ENCODE measurements around the gene SMIM10. TPM values are rescaled to one million over a fixed set of nuclear protein-coding genes. Genes with fewer than 3 reads are reported as not detected.
A peak's percentile ranks its signal among the peaks of the same experiment; 100 is the strongest.
"Not testable (repeated sequence)": the region's sequence is repeated elsewhere in the genome, so short reads cannot be mapped to it uniquely, and the experiment has no call there.

The SMIM10 gene
- 1 to 10 TPM; 1.4 to 2.5 TPM for total RNA-seq

DNA sequence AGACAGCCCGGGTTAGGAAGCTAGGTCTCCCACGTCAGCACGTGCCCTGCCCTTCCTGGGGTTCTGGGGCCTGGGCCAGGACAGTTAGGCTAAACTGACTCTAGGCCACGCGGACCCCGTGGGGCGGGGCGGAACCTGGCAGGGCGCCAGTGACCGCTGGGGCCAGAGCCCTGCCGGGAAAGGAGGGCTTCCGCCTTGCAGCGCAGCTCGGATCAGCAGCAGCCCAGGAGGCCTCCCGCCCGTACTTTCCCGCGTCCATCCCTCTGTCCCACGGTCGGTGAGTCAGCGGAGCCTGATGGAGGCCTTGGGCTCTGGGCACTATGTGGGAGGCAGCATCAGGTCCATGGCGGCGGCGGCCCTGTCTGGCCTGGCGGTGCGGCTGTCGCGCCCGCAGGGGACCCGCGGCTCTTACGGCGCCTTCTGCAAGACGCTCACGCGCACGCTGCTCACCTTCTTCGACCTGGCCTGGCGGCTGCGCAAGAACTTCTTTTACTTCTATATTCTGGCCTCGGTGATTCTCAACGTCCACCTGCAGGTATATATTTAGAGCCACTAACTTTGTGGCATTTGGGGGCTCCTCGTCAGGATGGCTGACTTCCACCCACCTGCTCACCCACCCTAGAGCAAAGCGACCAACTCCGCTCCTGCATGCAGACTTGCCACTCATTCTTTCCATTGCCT is at the start of gene SMIM10:
Gene SMIM10, plus strand, starts transcription at position 191 of the 681 bp plus-strand sequence. Its CDS starts 105 bp downstream, at position 296.
- no peaks in the 10 kb centered on the region for H3K9me3 Mint-ChIP-seq
- no peaks in the 10 kb centered on the region for H3K36me3 Mint-ChIP-seq
- H3K27ac Mint-ChIP-seq: peak within 1 kb of the TSS; percentile 2
- ATAC-seq (peak; percentile 80 to 96), DNase-seq (ENCODE audit: low spot score) (peak; percentile 73)
- H3K4me3 Mint-ChIP-seq: peak within 1 kb of the TSS; percentile 71
- peaks cover 3 to 9% of the 10 kb centered on the region in 2 donors for H3K4me1 Mint-ChIP-seq (ENCODE audit: low read depth in 2 of 2)
- peaks cover 19 to 22% of the 10 kb centered on the region in 2 donors for H3K27me3 Mint-ChIP-seq

DNA sequence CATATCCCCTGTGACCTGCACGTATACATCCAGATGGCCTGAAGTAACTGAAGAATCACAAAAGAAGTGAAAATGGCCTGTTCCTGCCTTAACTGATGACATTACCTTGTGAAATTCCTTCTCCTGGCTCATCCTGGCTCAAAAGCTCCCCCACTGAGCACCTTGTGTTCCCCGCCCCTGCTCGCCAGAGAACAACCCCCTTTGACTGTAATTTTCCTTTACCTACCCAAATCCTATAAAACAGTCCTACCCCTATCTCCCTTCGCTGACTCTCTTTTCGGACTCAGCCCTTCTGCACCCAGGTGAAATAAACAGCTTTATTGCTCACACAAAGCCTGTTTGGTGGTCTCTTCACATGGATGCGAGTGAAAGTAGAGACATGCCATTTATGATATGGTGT is 44.4 kb upstream of the SMIM10 start:
- not testable (repeated sequence) for H3K27ac Mint-ChIP-seq; DNase-seq (ENCODE audit: low spot score); H3K4me3 Mint-ChIP-seq; H3K4me1 Mint-ChIP-seq (ENCODE audit: low read depth in 2 of 2); ATAC-seq; H3K36me3 Mint-ChIP-seq; H3K9me3 Mint-ChIP-seq; H3K27me3 Mint-ChIP-seq

DNA sequence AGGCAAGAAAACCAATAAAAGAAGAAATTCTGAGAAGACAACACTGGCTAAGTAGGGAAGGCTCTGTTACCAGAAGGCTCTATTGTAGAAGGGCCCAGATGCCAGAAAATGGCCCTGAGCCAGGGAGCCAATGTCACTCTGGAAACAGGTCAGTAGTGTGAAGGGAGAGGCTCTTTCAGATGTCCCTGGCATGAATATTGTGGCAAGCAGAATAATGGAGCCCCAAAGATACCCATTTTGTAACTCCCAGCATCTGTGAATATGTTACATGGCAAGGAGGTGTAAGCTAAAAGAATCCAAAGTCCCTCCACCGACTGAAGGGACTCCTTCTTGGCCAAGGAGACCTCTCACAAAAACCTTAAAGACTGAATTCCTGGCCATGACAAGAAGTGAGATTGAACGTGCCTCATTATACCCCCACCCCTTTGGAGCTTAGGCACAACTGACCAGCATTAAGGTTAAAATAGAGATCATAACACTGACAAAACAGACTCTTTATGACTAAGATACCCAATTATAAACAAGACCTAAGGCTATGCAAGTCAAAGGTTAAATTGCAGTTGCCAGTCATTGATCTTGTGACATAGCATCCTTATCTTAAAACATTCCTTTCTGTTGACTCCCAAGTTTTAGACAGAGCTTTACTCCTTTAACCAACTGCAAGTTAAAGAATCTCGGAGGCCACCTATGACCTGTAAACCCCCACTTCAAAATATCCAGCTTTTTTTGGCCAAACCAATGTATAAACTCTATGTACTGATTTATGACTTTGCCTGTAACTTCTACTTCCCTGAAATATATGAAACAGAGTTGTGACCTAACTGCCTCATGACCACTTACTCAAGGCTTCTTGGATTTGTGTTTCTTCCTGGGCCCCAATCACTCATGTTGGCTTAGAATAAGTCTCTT is 42.2 kb upstream of the SMIM10 start:
- Mint-ChIP-seq H3K4me3 (no peak overlapping the region), H3K27me3 (peaks cover 0 to 4% of the 10 kb centered on the region in 2 donors), H3K27ac (no peak overlapping the region), H3K36me3 (no peaks in the 10 kb centered on the region), H3K9me3 (no peaks in the 10 kb centered on the region), H3K4me1 (ENCODE audit: low read depth in 2 of 2) (no peaks in the 10 kb centered on the region)
- ATAC-seq (no peak), DNase-seq (ENCODE audit: low spot score) (no peak)

DNA sequence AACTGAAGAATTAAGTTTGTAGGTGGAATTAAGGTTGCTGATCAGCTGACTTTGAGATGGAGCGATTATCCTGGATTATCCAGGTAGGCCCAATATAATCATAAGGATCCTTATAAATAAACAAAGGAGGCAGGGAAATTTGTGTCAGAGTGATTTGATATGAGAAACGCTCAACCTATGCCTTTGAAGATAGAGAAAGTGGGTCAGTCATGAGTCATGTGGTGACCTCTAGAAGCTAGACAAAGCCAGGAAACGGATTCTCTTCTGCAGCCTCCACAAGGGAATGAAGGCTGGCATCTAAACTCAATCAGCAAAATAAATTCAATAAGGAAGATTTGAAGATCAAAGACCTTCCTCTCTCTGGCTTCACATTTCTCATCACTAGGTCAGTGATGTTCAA is 41.5 kb upstream of the SMIM10 start:
- H3K36me3 Mint-ChIP-seq: no peaks in the 10 kb centered on the region
- no peaks in the 10 kb centered on the region for H3K4me1 Mint-ChIP-seq (ENCODE audit: low read depth in 2 of 2)
- ATAC-seq (no peak), DNase-seq (ENCODE audit: low spot score) (no peak)
- H3K4me3 Mint-ChIP-seq: no peak overlapping the region
- no peak overlapping the region for H3K27ac Mint-ChIP-seq
- H3K27me3 Mint-ChIP-seq: peaks cover 0 to 4% of the 10 kb centered on the region in 2 donors
- H3K9me3 Mint-ChIP-seq: no peaks in the 10 kb centered on the region

DNA sequence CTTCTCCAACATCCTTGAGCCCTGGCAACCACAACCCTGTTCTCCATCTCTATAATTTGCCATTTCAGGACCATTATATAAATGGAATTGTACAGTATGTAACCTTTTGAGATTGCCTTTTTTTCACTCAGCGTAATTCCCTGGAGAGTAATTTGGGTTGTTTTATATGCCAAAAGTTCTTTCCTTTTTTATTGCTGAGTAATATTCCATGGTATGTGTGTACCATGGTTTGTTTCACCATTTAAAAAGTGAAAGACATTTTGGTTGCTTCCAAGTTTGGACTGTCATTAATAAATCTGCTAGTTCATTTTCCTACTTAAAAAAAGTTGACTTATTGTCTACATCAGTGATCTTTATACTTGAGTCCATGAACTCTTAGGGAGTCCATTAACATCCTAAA is 33.0 kb upstream of the SMIM10 start:
- Mint-ChIP-seq H3K27me3 (peaks cover 16 to 18% of the 10 kb centered on the region in 2 donors), H3K27ac (no peak overlapping the region), H3K4me3 (no peak overlapping the region), H3K9me3 (no peaks in the 10 kb centered on the region), H3K4me1 (ENCODE audit: low read depth in 2 of 2) (no peaks in the 10 kb centered on the region), H3K36me3 (no peaks in the 10 kb centered on the region)
- DNase-seq (ENCODE audit: low spot score) (no peak), ATAC-seq (no peak)

DNA sequence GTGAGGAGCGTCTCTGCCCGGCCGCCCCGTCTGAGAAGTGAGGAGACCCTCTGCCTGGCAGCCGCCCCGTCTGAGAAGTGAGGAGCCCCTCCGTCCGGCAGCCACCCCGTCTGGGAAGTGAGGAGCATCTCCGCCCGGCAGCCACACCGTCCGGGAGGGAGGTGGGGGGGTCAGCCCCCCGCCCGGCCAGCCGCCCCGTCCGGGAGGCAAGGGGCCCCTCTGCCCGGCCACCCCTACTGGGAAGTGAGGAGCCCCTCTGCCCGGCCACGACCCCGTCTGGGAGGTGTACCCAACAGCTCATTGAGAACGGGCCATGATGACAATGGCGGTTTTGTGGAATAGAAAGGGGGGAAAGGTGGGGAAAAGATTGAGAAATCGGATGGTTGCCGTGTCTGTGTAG is 30.4 kb upstream of the SMIM10 start:
- H3K27me3 Mint-ChIP-seq: peaks cover 22 to 26% of the 10 kb centered on the region in 2 donors
- not testable (repeated sequence) for H3K9me3 Mint-ChIP-seq; H3K36me3 Mint-ChIP-seq; H3K27ac Mint-ChIP-seq; H3K4me3 Mint-ChIP-seq; H3K4me1 Mint-ChIP-seq (ENCODE audit: low read depth in 2 of 2); ATAC-seq; DNase-seq (ENCODE audit: low spot score)

DNA sequence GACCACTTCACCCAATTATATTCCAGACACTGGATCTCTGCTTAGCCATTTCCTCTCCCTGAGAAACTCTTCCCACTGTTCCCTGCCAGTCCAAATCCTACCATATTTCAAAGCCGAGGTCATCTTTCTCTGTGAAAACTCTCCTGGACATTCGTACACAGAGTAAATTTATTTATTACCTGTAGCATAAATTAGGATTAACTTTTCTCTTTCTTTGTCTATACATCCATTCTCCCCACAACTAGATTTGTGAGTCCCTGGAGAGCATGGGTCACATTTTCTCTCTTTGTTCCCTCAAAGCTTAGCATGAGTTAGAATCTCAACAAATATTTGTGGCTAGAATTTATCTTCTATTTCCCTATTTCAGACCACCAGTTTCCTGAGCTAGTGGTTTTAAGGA is 27.8 kb upstream of the SMIM10 start:
- Mint-ChIP-seq H3K4me1 (ENCODE audit: low read depth in 2 of 2) (no peaks in the 10 kb centered on the region), H3K4me3 (no peak overlapping the region), H3K36me3 (no peaks in the 10 kb centered on the region), H3K27me3 (peaks cover 22% of the 10 kb centered on the region in 2 donors), H3K9me3 (no peaks in the 10 kb centered on the region), H3K27ac (no peak overlapping the region)
- ATAC-seq: no peak
- DNase-seq (ENCODE audit: low spot score): no peak

DNA sequence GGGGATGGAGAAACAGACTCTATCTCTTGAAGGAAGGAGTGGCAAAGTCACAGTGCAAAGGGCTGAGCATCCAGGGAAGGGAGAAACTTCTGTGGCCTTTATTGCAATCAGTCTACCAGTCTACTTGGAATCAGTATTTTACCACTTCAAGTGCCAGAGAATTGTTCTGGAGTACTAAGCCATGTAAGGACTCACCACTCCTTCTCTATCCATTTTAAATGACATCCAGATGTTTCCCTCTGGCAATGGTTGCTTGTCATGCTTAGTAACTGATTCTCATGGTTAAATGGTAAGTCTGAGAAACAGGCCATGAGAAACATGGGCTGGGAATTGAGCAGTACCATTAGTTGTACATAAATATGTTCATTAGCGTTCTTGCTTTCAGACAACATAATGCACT is 21.1 kb upstream of the SMIM10 start:
- DNase-seq (ENCODE audit: low spot score) (no peak), ATAC-seq (no peak)
- no peaks in the 10 kb centered on the region for H3K36me3 Mint-ChIP-seq
- H3K27me3 Mint-ChIP-seq: peaks cover 0 to 9% of the 10 kb centered on the region in 2 donors
- no peak overlapping the region for H3K27ac Mint-ChIP-seq
- H3K9me3 Mint-ChIP-seq: no peaks in the 10 kb centered on the region
- H3K4me1 Mint-ChIP-seq (ENCODE audit: low read depth in 2 of 2): no peaks in the 10 kb centered on the region
- H3K4me3 Mint-ChIP-seq: no peak overlapping the region

DNA sequence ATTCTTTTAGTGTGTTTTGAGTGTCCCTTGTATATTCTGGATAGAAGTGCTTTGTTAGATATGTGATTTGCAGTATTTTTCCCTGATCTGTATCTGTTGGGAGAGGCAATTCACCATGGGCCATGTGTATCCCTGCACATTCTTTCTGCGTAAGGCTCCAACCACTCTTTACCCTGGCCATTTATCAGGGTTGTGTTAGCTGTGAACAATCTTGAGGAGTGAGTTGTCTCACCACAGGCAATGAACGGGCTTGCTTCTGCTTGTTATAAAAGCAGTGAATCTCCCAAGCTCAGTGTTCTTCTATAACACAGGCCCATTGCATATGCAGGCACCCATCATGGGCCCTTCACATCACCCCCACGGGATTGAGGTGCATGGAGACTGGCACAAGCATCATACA is 18.9 kb upstream of the SMIM10 start:
- ATAC-seq: no peak
- Mint-ChIP-seq H3K4me1 (ENCODE audit: low read depth in 2 of 2) (no peaks in the 10 kb centered on the region), H3K9me3 (no peaks in the 10 kb centered on the region), H3K36me3 (no peaks in the 10 kb centered on the region), H3K27me3 (peaks cover 0 to 6% of the 10 kb centered on the region in 2 donors), H3K4me3 (no peak overlapping the region), H3K27ac (no peak overlapping the region)
- DNase-seq (ENCODE audit: low spot score): no peak

DNA sequence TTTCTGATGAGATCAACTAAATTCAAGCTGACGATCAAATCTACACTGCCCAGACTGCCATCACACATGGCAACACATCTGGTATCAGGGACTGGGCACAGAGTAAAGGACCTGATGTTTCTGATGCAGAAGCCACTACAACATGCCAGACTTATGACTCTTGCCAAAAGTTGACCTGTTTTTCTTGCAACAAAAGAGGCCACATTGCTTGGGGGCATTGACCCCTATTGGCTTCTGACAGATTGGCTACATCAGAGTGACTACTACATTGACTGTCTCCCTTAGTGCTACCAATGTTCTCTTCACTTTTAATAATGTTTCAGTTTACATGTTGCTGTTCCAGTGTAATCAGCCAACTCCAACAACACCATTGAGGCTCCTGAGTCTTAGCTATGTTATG is 15.3 kb upstream of the SMIM10 start:
- Mint-ChIP-seq H3K27ac (no peak overlapping the region), H3K9me3 (no peaks in the 10 kb centered on the region), H3K4me1 (ENCODE audit: low read depth in 2 of 2) (no peaks in the 10 kb centered on the region), H3K27me3 (peaks cover 10 to 23% of the 10 kb centered on the region in 2 donors), H3K4me3 (no peak overlapping the region), H3K36me3 (no peaks in the 10 kb centered on the region)
- ATAC-seq: no peak
- no peak for DNase-seq (ENCODE audit: low spot score)

DNA sequence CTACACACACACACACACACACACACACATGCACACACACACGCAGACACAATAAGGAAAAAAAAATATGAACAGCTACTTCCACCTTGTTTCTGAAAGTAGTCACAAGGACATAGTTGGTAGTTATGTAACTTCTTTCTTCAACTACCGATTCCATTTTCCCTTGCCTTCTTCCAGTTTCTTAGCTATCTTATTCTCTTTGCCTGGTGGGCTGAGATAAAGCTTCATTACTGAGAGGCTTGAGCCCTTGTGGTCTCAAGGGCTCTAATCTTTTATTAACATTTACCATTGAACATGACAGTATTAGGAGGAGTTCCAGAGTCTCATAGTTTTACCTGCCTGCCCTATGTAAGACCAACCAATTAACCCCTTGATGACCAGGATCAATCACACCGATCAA is 8.9 kb upstream of the SMIM10 start:
- DNase-seq (ENCODE audit: low spot score) (no peak), ATAC-seq (no peak)
- peaks cover 10 to 28% of the 10 kb centered on the region in 2 donors for H3K27me3 Mint-ChIP-seq
- no peaks in the 10 kb centered on the region for H3K9me3 Mint-ChIP-seq
- H3K36me3 Mint-ChIP-seq: no peaks in the 10 kb centered on the region
- no peak overlapping the region for H3K4me3 Mint-ChIP-seq
- H3K4me1 Mint-ChIP-seq (ENCODE audit: low read depth in 2 of 2): peaks cover 0 to 9% of the 10 kb centered on the region in 2 donors
- peak overlapping the region in 1 of 2 donors; percentile 70 for H3K27ac Mint-ChIP-seq

DNA sequence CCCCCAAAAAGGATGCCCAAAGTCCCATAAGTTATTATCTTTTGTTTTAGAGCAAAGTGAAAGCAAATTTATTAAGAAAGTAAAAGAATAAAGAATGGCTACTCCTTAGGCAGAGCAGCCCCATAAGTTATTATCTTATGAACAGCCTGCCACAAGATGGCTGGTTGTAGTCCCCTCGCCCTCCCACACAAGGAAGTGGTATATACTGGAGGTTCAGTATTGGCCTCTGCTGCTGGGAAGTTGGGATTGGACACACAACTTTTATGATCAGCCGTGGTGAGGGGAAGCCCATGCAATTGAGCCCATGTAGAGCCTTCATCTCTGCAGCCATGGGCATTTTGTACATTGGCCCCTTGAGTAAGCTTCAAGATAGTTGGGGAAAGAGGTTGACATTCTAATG is 8.0 kb upstream of the SMIM10 start:
- ATAC-seq (peak in 1 of 2 donors; percentile 73), DNase-seq (ENCODE audit: low spot score) (no peak)
- peaks cover 0 to 9% of the 10 kb centered on the region in 2 donors for H3K4me1 Mint-ChIP-seq (ENCODE audit: low read depth in 2 of 2)
- peaks cover 10 to 28% of the 10 kb centered on the region in 2 donors for H3K27me3 Mint-ChIP-seq
- H3K9me3 Mint-ChIP-seq: no peaks in the 10 kb centered on the region
- H3K27ac Mint-ChIP-seq: peak overlapping the region in 1 of 2 donors; percentile 70
- no peaks in the 10 kb centered on the region for H3K36me3 Mint-ChIP-seq
- H3K4me3 Mint-ChIP-seq: no peak overlapping the region

DNA sequence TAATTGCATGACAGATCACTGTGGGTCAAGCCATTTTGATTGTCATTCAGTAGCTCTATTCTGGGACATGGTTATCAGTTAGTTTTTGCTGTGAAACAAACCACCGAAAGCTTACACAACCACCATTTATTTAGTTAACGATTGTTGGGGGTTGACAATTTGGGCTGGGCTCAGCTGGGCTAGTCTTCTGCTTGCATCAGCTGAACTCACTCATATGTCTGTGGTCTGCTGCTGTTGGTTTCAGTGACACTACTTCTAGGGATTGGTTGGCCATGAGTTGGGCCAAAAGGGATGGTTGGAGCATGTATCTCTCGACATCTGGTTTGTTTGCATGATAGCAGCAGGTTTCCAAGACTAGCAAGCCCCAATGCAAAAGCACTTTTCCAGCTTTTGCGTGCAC is 5.3 kb upstream of the SMIM10 start:
- ATAC-seq (no peak), DNase-seq (ENCODE audit: low spot score) (no peak)
- H3K27ac Mint-ChIP-seq: no peak overlapping the region
- peaks cover 7 to 18% of the 10 kb centered on the region in 2 donors for H3K27me3 Mint-ChIP-seq
- no peaks in the 10 kb centered on the region for H3K9me3 Mint-ChIP-seq
- H3K36me3 Mint-ChIP-seq: no peaks in the 10 kb centered on the region
- no peak overlapping the region for H3K4me3 Mint-ChIP-seq
- peaks cover 0 to 12% of the 10 kb centered on the region in 2 donors for H3K4me1 Mint-ChIP-seq (ENCODE audit: low read depth in 2 of 2)

DNA sequence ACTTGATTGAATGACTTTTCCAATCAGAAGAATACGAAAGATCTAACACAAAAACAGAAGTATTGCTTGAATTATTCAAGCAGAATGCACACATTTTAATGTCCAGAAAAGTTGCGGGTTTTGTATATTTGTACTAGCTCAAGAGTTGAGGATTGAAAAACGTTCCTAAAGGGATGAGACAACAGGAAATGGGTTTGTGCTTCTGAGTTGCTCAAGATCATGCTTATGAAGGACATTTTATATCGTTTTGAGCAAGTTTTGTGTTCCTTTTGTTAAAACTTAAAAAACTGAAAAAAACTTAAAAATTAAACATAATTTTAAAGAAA is 353 bp upstream of the SMIM10 start:
- Mint-ChIP-seq H3K27ac (no peak overlapping the region), H3K9me3 (no peaks in the 10 kb centered on the region), H3K36me3 (no peaks in the 10 kb centered on the region), H3K4me1 (ENCODE audit: low read depth in 2 of 2) (peaks cover 3 to 9% of the 10 kb centered on the region in 2 donors), H3K27me3 (peaks cover 19% of the 10 kb centered on the region in 2 donors), H3K4me3 (peak overlapping the region; percentile 47)
- ATAC-seq: no peak
- no peak for DNase-seq (ENCODE audit: low spot score)
